Urinary bladder (tissue), 4 donors: ENCODE data around the gene GSTA2. TPM values are rescaled to one million over a fixed set of nuclear protein-coding genes. Genes with fewer than 3 reads are reported as not detected.
"Not testable (repeated sequence)": the region's sequence is repeated elsewhere in the genome, so short reads cannot be mapped to it uniquely, and the experiment has no call there.

ENCODE experiments used
- DNase-seq: peaks from one replicate; pipeline ENCODE4 v3.0.0-alpha.2; 2015; ENCODE audit errors: extremely low spot score
- H3K27ac ChIP-seq: one replicate; pipeline ENCODE4 v1.5.1; 2013; ENCODE audit warnings: low read depth, mild to moderate bottlenecking, moderate library complexity
- H3K36me3 ChIP-seq: one replicate; pipeline ENCODE4 v1.6.1; 2013; ENCODE audit warnings: mild to moderate bottlenecking, moderate library complexity; ENCODE audit not compliant: insufficient read depth
- H3K4me1 ChIP-seq: one replicate; pipeline ENCODE4 v1.6.1; 2013; ENCODE audit warnings: mild to moderate bottlenecking, moderate library complexity; ENCODE audit not compliant: insufficient read depth
- H3K4me3 ChIP-seq: one replicate; pipeline ENCODE4 v1.5.1; 2013; ENCODE audit warnings: low read depth, low read length
- WGBS: extraction: QIAGEN DNeasy Blood & Tissue Kit; methylation state at CpG from one replicate; pipeline ENCODE4 v1.1.7; 2013; 5-methylcytosine and 5-hydroxymethylcytosine counted together
- polyA plus RNA-seq: library from polyadenylated mRNA; stranded (reverse); fragments of 200-250 nt; gene quantifications from one replicate; pipeline ENCODE4 v1.2.3, GENCODE V29; 2013
- total RNA-seq: library from RNA; depleted of rRNA; stranded (reverse); fragments of >200 nt; gene quantifications from one replicate; pipeline ENCODE4 v1.2.3, GENCODE V29; 2014
- donor health status: healthy with polysubstance abuse.
- donor health status: healthy.

GSTA2 gene
- total and polyA plus RNA-seq, 2 donors: not detected

DNA sequence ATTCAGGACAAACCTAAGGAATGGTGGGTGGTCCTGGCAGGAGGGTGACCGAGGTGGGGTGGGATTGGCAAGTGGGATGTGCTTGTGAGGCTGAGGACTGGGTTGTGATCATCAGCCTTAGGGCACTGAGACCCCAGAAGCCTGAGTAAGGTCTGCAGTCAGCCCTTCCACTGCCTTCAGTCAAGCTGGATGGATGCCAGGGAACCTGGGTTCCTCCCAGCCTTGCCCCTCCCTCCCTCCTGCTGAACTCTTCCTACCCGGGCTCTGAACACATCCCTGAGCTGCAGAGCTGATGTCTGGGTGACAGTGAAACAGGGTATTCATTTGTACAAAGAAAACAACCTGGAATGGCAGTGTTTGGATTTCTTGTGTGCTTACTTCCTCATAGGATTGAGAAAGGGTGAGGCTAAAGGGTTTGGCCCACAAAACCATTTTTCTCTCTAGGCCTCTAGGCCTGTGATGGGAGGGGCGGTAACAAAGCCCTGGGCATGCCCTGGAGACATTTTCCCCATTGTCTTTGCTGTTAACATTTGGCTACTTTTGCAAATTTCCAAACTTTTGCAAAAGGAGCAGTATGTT lies 19.5 kb upstream of the GSTA2 start:
- 57% methylated on average over 3 of the region's 3 CpGs for WGBS
- H3K4me1 ChIP-seq, H3K36me3 ChIP-seq, H3K4me3 ChIP-seq, H3K27ac ChIP-seq: not testable (repeated sequence)
- peak; percentile 8 for DNase-seq

DNA sequence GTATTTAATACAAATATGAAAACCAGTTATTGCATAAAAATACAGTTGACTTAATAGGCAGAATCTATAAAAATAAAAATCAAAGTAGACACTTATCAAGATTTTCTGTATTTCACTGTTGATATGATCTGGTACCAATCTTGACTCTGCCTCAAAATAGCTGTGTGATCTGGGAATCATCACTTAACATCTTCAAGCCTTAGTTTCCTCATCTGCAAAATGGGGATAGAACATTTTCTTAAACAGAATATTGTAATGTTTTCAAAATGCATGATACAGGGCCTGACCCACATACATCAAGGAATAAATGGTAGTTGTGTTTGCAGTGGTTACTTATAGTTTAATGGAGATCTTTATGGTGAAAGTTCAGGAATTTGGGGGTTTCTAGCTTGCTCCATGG lies 18.9 kb upstream of the GSTA2 start:
- not testable (repeated sequence) for H3K4me1 ChIP-seq, H3K4me3 ChIP-seq, H3K27ac ChIP-seq, DNase-seq, H3K36me3 ChIP-seq

DNA sequence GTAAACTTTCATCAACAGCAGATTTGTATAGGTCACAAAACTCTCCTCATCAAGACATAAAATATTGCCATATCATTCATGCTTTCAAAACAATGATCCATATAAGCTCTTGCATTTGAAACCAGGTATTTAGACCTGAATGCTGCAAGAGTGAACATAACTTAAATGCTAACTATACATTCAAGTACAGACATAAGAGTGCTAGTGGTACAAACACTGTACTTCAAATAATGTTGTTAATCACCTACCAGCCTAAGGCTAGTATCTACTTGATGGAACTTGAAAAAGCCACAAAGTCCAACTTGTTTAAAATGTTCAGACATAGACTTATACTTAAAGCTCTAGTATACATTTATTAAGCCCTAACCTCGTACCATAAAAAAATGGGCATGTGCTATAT lies 16.0 kb upstream of the GSTA2 start:
- no peak for DNase-seq
- H3K4me3 ChIP-seq: no peak overlapping the region

DNA sequence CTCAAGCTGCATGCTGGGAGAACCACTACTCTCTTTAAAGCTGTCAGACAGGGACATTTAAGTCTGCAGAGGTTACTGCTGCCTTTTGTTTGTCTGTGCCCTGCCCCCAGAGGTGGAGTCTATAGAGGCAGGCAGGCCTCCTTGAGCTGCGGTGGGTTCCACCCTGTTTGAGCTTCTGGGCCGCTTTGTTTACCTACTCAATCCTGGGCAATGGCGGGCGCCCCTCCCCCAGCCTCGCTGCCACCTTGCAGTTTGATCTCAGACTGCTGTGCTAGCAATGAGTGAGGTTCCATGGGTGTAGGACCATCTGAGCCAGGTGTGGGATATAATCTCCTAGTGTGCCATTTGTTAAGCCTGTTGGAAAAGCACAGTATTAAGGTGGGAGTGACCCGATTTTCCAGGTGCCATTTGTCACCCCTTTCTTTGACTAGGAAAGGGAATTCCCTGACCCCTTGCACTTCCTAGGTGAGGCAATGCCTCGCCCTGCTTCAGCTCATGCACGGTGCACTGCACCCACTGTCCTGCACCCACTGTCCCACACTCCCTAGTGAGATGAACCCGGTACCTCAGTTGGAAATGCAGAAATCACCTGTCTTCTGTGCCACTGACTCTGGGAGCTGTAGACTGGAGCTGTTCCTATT lies 13.6 kb upstream of the GSTA2 start:
- H3K27ac ChIP-seq, H3K4me3 ChIP-seq, H3K36me3 ChIP-seq, DNase-seq, H3K4me1 ChIP-seq: not testable (repeated sequence)
- WGBS: 90% methylated on average over 9 of the region's 9 CpGs

More for the DNA sequence above, 16.0 kb upstream of the GSTA2 start:
- H3K27ac ChIP-seq: no peak overlapping the region
- WGBS: 31% methylated on average over 1 of the region's 1 CpG
- H3K4me1 ChIP-seq: no peaks in the 10 kb centered on the region
- no peaks in the 10 kb centered on the region for H3K36me3 ChIP-seq

DNA sequence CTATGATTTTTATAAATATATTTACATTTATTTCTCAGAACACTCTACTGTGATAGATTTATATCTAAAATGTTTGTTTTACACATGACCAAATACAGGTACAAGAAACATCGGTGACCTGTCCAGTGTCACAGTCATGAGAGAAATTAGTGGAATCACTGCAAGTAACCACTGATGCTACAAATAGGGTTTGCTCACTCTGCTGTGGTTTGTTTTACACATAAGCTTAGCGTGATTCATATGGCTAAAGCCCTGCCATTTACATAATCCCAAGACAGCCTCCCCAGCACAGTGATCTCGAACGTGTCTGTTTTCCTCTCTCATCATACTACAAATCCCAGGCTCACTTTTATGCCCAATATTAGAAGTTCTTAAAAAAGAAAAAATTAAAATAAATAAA lies 6.1 kb upstream of the GSTA2 start:
- 59% methylated on average over 4 of the region's 4 CpGs for WGBS
- DNase-seq, H3K36me3 ChIP-seq, H3K4me3 ChIP-seq, H3K4me1 ChIP-seq, H3K27ac ChIP-seq: not testable (repeated sequence)

DNA sequence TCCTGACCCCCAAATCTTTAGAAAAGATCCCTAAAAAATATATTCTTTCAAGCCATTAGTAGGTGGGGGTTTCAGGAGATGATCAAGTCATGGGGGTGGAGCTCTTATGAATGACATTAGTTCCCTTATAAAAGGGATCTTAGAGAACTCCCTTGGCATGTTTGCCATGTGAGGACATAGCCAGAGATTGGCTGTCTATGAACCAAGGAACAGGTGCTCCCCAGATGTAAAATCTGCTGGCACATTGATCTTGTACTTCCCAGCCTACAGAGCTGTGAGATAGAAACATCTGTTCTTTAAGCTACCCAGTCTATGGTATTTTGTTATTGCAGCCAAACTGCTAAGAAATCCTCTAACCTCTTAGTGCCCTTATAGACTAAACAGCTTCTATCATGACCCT lies 4.4 kb upstream of the GSTA2 start:
- DNase-seq, H3K4me1 ChIP-seq, H3K36me3 ChIP-seq, H3K27ac ChIP-seq, H3K4me3 ChIP-seq: not testable (repeated sequence)

DNA sequence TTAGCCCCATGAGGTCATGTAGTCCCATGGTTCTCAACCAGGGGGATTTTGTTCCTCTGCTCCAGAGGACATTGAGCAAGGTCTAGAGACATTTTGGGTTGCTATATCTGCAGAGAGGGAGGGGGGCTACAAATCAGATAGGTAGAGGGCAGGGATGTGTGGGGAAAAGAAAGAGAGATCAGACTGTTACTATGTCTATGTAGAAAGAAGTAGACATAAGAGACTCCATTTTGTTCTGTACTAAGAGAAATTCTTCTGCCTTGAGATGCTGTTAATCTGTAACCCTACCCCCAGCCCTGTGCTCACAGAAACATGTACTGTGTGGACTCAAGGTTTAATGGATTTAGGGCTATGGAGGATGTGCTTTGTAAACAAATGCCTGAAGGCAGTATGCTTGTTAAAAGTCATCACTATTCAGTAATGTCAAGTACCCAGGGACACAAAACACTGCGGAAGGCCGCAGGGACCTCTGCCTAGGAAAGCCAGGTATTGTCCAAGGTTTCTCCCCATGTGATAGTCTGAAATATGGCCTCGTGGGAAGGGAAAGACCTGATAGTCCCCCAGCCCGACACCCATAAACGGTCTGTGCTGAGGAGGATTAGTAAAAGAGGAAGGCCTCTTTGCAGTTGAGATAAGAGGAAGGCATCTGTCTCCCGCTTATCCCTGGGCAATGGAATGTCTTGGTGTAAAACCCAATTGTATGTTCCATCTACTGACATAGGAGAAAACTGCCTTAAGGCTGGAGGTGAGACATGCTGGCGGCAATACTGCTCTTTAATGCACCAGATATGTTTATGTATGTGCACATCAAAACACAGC lies 1.4 kb downstream of the GSTA2 start:
- H3K4me1 ChIP-seq, H3K4me3 ChIP-seq, DNase-seq, H3K27ac ChIP-seq, H3K36me3 ChIP-seq: not testable (repeated sequence)
- 46% methylated on average over 7 of the region's 7 CpGs for WGBS

DNA sequence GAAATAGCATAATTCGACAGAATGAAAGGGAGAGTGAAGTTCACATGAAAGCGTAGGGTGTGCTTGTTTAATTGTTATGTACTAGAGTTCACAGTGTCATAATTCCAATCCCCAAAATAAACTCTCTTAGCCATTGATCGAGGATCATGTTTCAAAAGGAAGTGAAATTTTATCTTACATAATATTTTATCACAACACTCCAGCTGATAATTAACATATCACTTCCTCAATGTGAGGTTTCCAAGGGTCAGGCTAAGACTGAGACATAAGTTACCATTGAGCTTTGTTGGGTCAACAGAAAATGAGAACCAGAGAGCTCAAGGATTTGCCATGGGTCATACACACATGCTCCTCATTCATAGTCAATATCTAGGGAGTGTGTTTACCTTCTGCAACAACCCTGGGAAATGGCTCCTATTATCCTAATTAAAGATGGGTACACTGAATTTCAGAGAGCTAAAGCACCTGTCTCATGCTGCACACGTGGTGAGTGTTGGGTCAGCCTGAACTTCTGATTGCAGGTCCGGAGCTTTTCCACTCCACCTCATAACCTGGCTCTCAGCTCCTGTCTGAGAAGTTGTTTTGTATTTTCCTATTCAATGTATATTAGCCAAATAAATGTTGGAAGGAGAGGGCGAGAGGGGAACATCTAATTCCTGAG lies 3.0 kb downstream of the GSTA2 start:
- Histone ChIP-seq H3K27ac (no peak overlapping the region), H3K4me1 (no peaks in the 10 kb centered on the region), H3K4me3 (no peak overlapping the region), H3K36me3 (no peaks in the 10 kb centered on the region)
- 79% methylated on average over 6 of the region's 6 CpGs for WGBS
- no peak for DNase-seq

DNA sequence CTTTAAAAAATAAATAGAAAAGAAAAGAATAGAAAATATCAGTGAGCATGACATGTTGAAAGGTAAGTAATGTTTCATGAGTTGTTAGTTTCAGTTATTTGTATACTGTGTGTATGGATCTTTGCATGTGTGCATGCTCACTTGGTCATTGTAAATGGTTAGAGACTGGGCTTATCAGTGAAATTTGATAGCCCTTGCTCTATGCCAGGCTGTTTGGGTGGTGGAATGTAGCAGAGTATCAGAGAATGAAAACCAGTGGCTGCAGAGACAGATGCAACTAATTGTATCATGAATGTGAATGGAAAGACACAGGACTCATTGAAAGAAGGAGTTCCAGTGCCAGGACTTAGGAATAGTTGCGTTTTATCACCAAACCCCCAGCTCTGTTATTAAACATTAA lies 4.2 kb downstream of the GSTA2 start:
- H3K4me3 ChIP-seq: no peak overlapping the region
- H3K27ac ChIP-seq: no peak overlapping the region
- no peaks in the 10 kb centered on the region for H3K4me1 ChIP-seq
- 30% methylated on average over 1 of the region's 1 CpG for WGBS
- no peaks in the 10 kb centered on the region for H3K36me3 ChIP-seq
- DNase-seq: no peak

DNA sequence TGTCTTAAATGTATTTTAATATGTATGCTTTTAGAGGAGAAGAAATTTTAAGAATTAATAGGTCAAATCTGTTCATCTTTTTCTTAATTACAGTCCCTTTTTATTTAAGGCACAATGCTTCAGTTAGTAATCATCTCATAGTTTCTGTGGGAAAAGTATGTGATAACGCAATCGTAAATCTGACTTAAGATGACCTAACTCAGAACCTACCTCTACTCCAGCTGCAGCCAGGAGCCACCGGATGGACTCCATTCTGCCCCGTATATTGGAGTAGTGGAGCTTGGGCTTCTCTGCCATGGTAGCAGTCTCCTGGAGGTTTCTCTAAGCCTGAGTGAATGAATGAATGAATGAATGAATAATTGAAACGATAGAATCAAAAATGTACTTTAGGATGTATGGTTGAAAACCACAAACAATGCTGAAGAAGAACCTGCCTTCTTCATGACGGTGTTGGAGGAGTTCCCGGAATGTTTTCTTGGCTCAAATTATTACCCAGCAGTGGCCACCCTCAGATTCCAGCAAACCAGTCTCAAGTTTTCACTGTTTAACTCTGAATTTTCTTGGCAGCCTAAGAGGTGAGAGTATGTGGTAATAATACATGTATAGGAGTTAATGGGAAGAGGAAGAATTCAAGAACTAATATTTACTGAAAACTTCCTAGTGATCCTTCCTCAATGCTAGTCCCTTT lies 5.5 kb downstream of the GSTA2 start:
- not testable (repeated sequence) for H3K4me1 ChIP-seq, H3K27ac ChIP-seq, H3K36me3 ChIP-seq, H3K4me3 ChIP-seq, DNase-seq
- 69% methylated on average over 7 of the region's 7 CpGs for WGBS

DNA sequence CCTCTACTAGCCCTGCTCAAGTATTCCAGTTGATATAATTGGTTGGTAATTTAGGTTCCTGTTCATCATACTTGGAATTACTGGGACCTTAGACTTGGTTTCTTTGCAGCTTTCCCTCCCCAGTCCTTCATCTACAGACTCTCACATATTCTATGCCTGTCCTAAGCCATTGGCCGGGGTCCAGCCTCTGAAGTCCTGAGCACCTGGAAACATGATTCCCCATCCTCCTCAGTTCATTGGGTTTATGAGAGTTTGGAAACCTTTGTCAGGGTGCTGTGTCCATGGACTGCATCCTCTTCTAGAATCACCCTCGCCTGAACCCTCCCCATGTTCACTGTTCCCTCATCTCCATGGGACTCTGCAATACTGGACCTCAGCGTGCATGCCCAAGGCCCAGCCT lies 8.8 kb downstream of the GSTA2 start:
- DNase-seq: no peak
- 90% methylated on average over 3 of the region's 3 CpGs for WGBS
- H3K27ac ChIP-seq: no peak overlapping the region

DNA sequence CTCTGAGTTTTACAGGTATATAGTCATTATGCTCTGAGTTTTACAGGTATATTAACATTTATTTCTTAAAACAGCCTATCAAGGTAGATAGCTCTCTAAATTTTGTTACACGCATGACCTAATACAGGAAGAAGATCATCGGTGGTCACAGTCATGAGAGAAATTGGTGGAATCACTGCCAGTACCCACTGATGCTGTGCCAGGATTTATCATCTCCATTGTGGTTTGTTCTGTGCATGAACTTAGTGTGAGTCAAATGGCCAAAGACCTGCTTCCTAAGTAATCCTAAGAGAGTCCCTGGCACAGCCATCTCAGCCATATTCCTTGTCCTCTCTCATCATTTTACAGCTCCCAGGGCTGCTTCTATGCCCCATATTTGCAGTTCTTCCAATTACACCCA lies 10.1 kb downstream of the GSTA2 start:
- H3K27ac ChIP-seq, H3K36me3 ChIP-seq, H3K4me3 ChIP-seq, DNase-seq, H3K4me1 ChIP-seq: not testable (repeated sequence)
- WGBS: 93% methylated on average over 2 of the region's 2 CpGs

More for the DNA sequence above, 8.8 kb downstream of the GSTA2 start:
- no peaks in the 10 kb centered on the region for H3K36me3 ChIP-seq
- H3K4me1 ChIP-seq: no peaks in the 10 kb centered on the region
- no peak overlapping the region for H3K4me3 ChIP-seq

DNA sequence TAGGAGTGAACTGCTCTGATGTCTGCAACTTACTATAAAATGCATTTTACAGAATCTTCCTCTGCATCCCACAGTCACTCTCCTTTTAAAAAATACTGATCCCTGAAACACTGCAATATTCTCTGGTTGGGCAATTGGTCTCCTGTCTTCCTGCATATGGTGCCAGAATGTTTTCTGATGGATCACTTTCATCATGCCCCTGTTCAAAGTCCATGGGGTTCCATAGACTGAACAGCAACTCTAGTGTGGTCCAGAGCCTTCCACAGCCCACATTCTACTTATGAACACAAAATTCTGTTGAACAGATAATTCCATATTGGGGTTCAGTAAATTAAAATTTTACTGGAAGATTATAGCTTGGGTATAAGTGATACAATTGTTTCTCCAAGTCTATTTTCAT lies 11.0 kb downstream of the GSTA2 start:
- Histone ChIP-seq H3K4me3 (no peak overlapping the region), H3K27ac (no peak overlapping the region), H3K4me1 (no peaks in the 10 kb centered on the region), H3K36me3 (no peaks in the 10 kb centered on the region)
- DNase-seq: no peak
